HG02678 (cell line): ENCODE data around the gene THRB.
"Not testable (repeated sequence)": the region's sequence is repeated elsewhere in the genome, so short reads cannot be mapped to it uniquely, and the experiment has no call there.

ENCODE experiments used
- ATAC-seq: cut with Tn5 transposase; IDR thresholded peaks from one replicate; pipeline ENCODE4 v1.9.1; 2021; ENCODE audit warnings: mild to moderate bottlenecking, moderate library complexity; ENCODE audit not compliant: unreplicated experiment

THRB gene

GRCh38 chr3:24133942-24134341 lies 360.7 kb downstream of the THRB start:
- no peak for ATAC-seq

GRCh38 chr3:24133436-24133835 lies 361.2 kb downstream of the THRB start:
- no peak for ATAC-seq

GRCh38 chr3:24129549-24129948 lies 365.1 kb downstream of the THRB start:
- no peak for ATAC-seq

- no peak for ATAC-seq
These were observed 366.2 kb downstream of the THRB start for GRCh38 chr3:24128199-24129005.

GRCh38 chr3:24123596-24123995 lies 371.1 kb downstream of the THRB start:
- no peak for ATAC-seq

GRCh38 chr3:24120434-24120833 lies 374.2 kb downstream of the THRB start:
- no peak for ATAC-seq

GRCh38 chr3:24119321-24119751 lies 375.3 kb downstream of the THRB start:
- ATAC-seq, result no peak

GRCh38 chr3:24117508-24117907 lies 377.1 kb downstream of the THRB start:
- ATAC-seq, result no peak

- ATAC-seq, result no peak
These were observed 382.9 kb downstream of the THRB start for GRCh38 chr3:24111711-24112110.

- ATAC-seq, result no peak
These were observed 384.6 kb downstream of the THRB start for GRCh38 chr3:24110051-24110450.

- ATAC-seq, result no peak
These were observed 392.9 kb downstream of the THRB start for GRCh38 chr3:24101676-24102168.

GRCh38 chr3:24100696-24101402 lies 393.8 kb downstream of the THRB start:
- no peak for ATAC-seq

- ATAC-seq, result no peak
These were observed 397.9 kb downstream of the THRB start for GRCh38 chr3:24096695-24097290.

GRCh38 chr3:24096271-24096670 lies 398.4 kb downstream of the THRB start:
- no peak for ATAC-seq

GRCh38 chr3:24094818-24095217 lies 399.8 kb downstream of the THRB start:
- ATAC-seq, result not testable (repeated sequence)

GRCh38 chr3:24088782-24089181 lies 405.9 kb downstream of the THRB start:
- peak; percentile 66 for ATAC-seq

- no peak for ATAC-seq
These were observed 407.2 kb downstream of the THRB start for GRCh38 chr3:24087469-24087868.

- no peak for ATAC-seq
These were observed 407.8 kb downstream of the THRB start for GRCh38 chr3:24086617-24087404.

- no peak for ATAC-seq
These were observed 408.4 kb downstream of the THRB start for GRCh38 chr3:24086206-24086605.

- no peak for ATAC-seq
These were observed 422.5 kb downstream of the THRB start for GRCh38 chr3:24072193-24072592.

- ATAC-seq, result no peak
These were observed 425.6 kb downstream of the THRB start for GRCh38 chr3:24069045-24069444.
